T-cell (primary cell): ENCODE measurements around the gene DGKD. TPM values are rescaled to one million over a fixed set of nuclear protein-coding genes. Genes with fewer than 3 reads are reported as not detected.

Experiments
- ATAC-seq, 4 experiments: fragments of 200-7000 bp in 3 of 4; fragments of 150-1000 bp in 1 of 4; cut with Tn5 transposase; replicated peaks in 1 of 4; 1 replicate in 3 of 4; 2 replicates in 1 of 4; pipeline ENCODE4 v1.10.0; 2021; ENCODE audit warnings: moderate library complexity in 3 of 4, mild to moderate bottlenecking in 2 of 4, moderate number of reproducible peaks in 1 of 4
- CTCF ChIA-PET, 2 donors: fragments of 300-600 bp; sonication (Branson Sonifier 250); formaldehyde crosslinking; loops; one replicate each; lab custom pipeline; 2022; ENCODE audit warnings: antibody characterized with exemption in 2 of 2; lab: Charles Lee
- POLR2A ChIA-PET, 2 donors: fragments of 300-600 bp; sonication (Branson Sonifier 250); formaldehyde crosslinking; loops; one replicate each; lab custom pipeline; 2022; ENCODE audit warnings: antibody characterized with exemption in 2 of 2; lab: Charles Lee
- DNase-seq, 35 experiments: peaks; one replicate each; pipeline versions ENCODE4 v3.0.0 to v3.0.0-alpha.2; 2013 to 2023
- H3K27ac ChIP-seq: one replicate; pipeline ENCODE4 v1.5.1; 2013; ENCODE audit warnings: low read length
- H3K27me3 ChIP-seq, 2 experiments: replicated peaks in 1 of 2; 1 replicate in 1 of 2; 2 replicates in 1 of 2; pipeline versions ENCODE4 v1.6.1 to v1.7.0; 2013; ENCODE audit warnings: low read length in 1 of 2, mixed read lengths in 1 of 2; ENCODE audit not compliant: control insufficient read depth in 2 of 2, insufficient read depth in 2 of 2; ENCODE audit errors: extremely low read depth in 1 of 2
- H3K36me3 ChIP-seq, 2 donors: 1 replicate in 1 of 2; 2 replicates in 1 of 2; pipeline versions ENCODE4 v1.6.1 to v1.7.0; 2013; ENCODE audit warnings: low read length in 1 of 2; ENCODE audit not compliant: control insufficient read depth in 2 of 2, insufficient read depth in 1 of 2; ENCODE audit errors: extremely low read depth in 1 of 2
- H3K4me1 ChIP-seq, 2 experiments: 1 replicate in 1 of 2; 2 replicates in 1 of 2; pipeline versions ENCODE4 v1.6.1 to v1.7.0; 2013; ENCODE audit warnings: low read length in 2 of 2, mixed read lengths in 1 of 2; ENCODE audit not compliant: insufficient read depth in 2 of 2, control insufficient read depth in 1 of 2; ENCODE audit errors: extremely low read depth in 1 of 2
- H3K4me3 ChIP-seq, 2 donors: 1 replicate in 1 of 2; 2 replicates in 1 of 2; pipeline versions ENCODE4 v1.5.1 to v1.7.0; 2013; ENCODE audit warnings: mild to moderate bottlenecking in 2 of 2, low read length in 1 of 2, moderate library complexity in 1 of 2; ENCODE audit not compliant: control insufficient read depth in 1 of 2; ENCODE audit errors: extremely low read depth in 1 of 2
- H3K9me3 ChIP-seq: 2 replicates; pipeline ENCODE4 v1.7.0; 2013
- H3K27ac Mint-ChIP-seq, 2 donors: one replicate each; pipeline ENCODE4 v1.8.0; 2020 to 2021; ENCODE audit warnings: mild to moderate bottlenecking in 2 of 2, mixed read lengths in 2 of 2
- H3K27me3 Mint-ChIP-seq, 2 donors: one replicate each; pipeline ENCODE4 v1.8.0; 2021 to 2022; ENCODE audit warnings: mixed read lengths in 2 of 2
- H3K36me3 Mint-ChIP-seq: one replicate; pipeline ENCODE4 v1.8.0; 2021; ENCODE audit warnings: mixed read lengths
- H3K4me1 Mint-ChIP-seq, 3 donors: one replicate each; pipeline ENCODE4 v1.8.0; 2020 to 2022; ENCODE audit warnings: mixed read lengths in 3 of 3, mild to moderate bottlenecking in 1 of 3
- H3K4me3 Mint-ChIP-seq, 3 donors: one replicate each; pipeline ENCODE4 v1.8.0; 2020 to 2022; ENCODE audit warnings: mild to moderate bottlenecking in 3 of 3, mixed read lengths in 3 of 3, moderate library complexity in 3 of 3
- H3K9me3 Mint-ChIP-seq, 3 donors: one replicate each; pipeline ENCODE4 v1.8.0; 2020 to 2022; ENCODE audit warnings: mixed read lengths in 3 of 3
- WGBS: methylation state at CpG from one replicate; pipeline ENCODE4 v1.1.5; 2013; ENCODE audit warnings: missing lambda C conversion rate; ENCODE audit not compliant: insufficient coverage; 5-methylcytosine and 5-hydroxymethylcytosine counted together
- total RNA-seq, 35 experiments: library from RNA in 6 of 35; stranded (reverse) in 6 of 35; fragments of 120-200 nt in 1 of 35; gene quantifications; one replicate each; pipeline versions ENCODE4 v1.2.1 to v1.2.4 and lab custom pipeline; 2013 to 2026

Gene DGKD
- total RNA-seq, 5 donors from 2014 or later (not counting 1 experiment from before 2014, with no cell fraction given), result 143 to 254 (median 163) TPM

- 23% methylated on average over 2 of the region's 8 CpGs for whole genome bisulfite sequencing
- ATAC-seq (peak in 2 of 4 experiments; percentile 38 to 42), DNase-seq (peak in 4 of 35 experiments; percentile 1 to 36 (median 26))
- Histone ChIP-seq H3K4me1 (peaks cover 8 to 31% of the 10 kb centered on the region in 2 experiments), H3K27ac (no peak overlapping the region), H3K4me3 (no peak overlapping the region), H3K36me3 (no peaks in the 10 kb centered on the region), H3K27me3 (peaks cover 0 to 5% of the 10 kb centered on the region in 2 experiments), H3K9me3 (no peaks in the 10 kb centered on the region)
- ChIA-PET POLR2A (no interaction called here), CTCF (no interaction called here)
- Mint-ChIP-seq H3K9me3 (no peaks in the 10 kb centered on the region), H3K4me3 (no peak overlapping the region), H3K27me3 (no peaks in the 10 kb centered on the region), H3K4me1 (peaks cover 43 to 56% (median 48%) of the 10 kb centered on the region in 3 donors), H3K36me3 (peaks cover 1% of the 10 kb centered on the region), H3K27ac (peak overlapping the region in 1 of 2 donors; percentile 44)
These were observed 3.6 kb upstream of the DGKD start for GRCh38 chr2:233350708-233351107.

- Mint-ChIP-seq H3K27ac (no peak overlapping the region), H3K9me3 (no peaks in the 10 kb centered on the region), H3K36me3 (peaks cover 7% of the 10 kb centered on the region), H3K27me3 (no peaks in the 10 kb centered on the region), H3K4me1 (peaks cover 50 to 63% (median 55%) of the 10 kb centered on the region in 3 donors), H3K4me3 (no peak overlapping the region)
- Histone ChIP-seq H3K9me3 (no peaks in the 10 kb centered on the region), H3K4me1 (peaks cover 15 to 37% of the 10 kb centered on the region in 2 experiments), H3K36me3 (no peaks in the 10 kb centered on the region), H3K27ac (no peak overlapping the region), H3K4me3 (no peak overlapping the region), H3K27me3 (peaks cover 0 to 5% of the 10 kb centered on the region in 2 experiments)
- 87% methylated on average over 3 of the region's 7 CpGs for WGBS
- ChIA-PET CTCF (no interaction called here), POLR2A (no interaction called here)
- ATAC-seq (no peak), DNase-seq (no peak)
These were observed 2.9 kb upstream of the DGKD start for GRCh38 chr2:233351423-233351822.

GRCh38 chr2:233352141-233352842, 2.0 kb upstream of the DGKD start:
- peaks cover 7% of the 10 kb centered on the region for H3K36me3 Mint-ChIP-seq
- peaks cover 23 to 42% of the 10 kb centered on the region in 2 experiments for H3K4me1 ChIP-seq
- ChIA-PET CTCF (no interaction called here), POLR2A (no interaction called here)
- H3K27ac Mint-ChIP-seq, result peak overlapping the region in 1 of 2 donors; percentile 46
- no peak overlapping the region for H3K27ac ChIP-seq
- 93% methylated on average over 19 of the region's 25 CpGs for WGBS
- no peaks in the 10 kb centered on the region for H3K9me3 Mint-ChIP-seq
- ATAC-seq (no peak), DNase-seq (no peak)
- peaks cover 59 to 71% (median 63%) of the 10 kb centered on the region in 3 donors for H3K4me1 Mint-ChIP-seq
- no peaks in the 10 kb centered on the region for H3K27me3 Mint-ChIP-seq
- no peaks in the 10 kb centered on the region for H3K36me3 ChIP-seq
- peaks cover 0 to 5% of the 10 kb centered on the region in 2 experiments for H3K27me3 ChIP-seq
- no peak overlapping the region for H3K4me3 ChIP-seq
- H3K9me3 ChIP-seq, result no peaks in the 10 kb centered on the region
- peak overlapping the region; percentile 25 to 90 (median 47) for H3K4me3 Mint-ChIP-seq

- ATAC-seq, result no peak
- peak overlapping the region; percentile 54 to 79 for H3K4me3 ChIP-seq
These were observed 1.1 kb upstream of the DGKD start for GRCh38 chr2:233353101-233353768.

GRCh38 chr2:233354500-233354924, 218 bp downstream of the DGKD start:
- H3K27ac Mint-ChIP-seq, result no peak overlapping the region
- Histone ChIP-seq H3K4me3 (peak overlapping the region; percentile 78 to 83), H3K4me1 (peaks cover 30 to 36% of the 10 kb centered on the region in 2 experiments), H3K9me3 (no peaks in the 10 kb centered on the region), H3K36me3 (no peaks in the 10 kb centered on the region), H3K27me3 (no peaks in the 10 kb centered on the region), H3K27ac (no peak overlapping the region)
- POLR2A ChIA-PET, result no interaction called here
- no peaks in the 10 kb centered on the region for H3K27me3 Mint-ChIP-seq
- WGBS, result under 1% methylated on average over 77 of the region's 77 CpGs
- H3K4me1 Mint-ChIP-seq, result peaks cover 71 to 79% (median 79%) of the 10 kb centered on the region in 3 donors
- ATAC-seq (peak in 3 of 4 experiments; percentile 24 to 29 (median 26)), DNase-seq (peak in 1 of 35 experiments; percentile 58)
- no peaks in the 10 kb centered on the region for H3K9me3 Mint-ChIP-seq
- peaks cover 14% of the 10 kb centered on the region for H3K36me3 Mint-ChIP-seq
- CTCF ChIA-PET, result interaction anchor here (0.5 to 1.6 kb wide), 5 partner anchors 8 to 89 kb away, joined by 3 to 5 read pairs (median 4); no protein-coding TSS in a partner anchor
- peak overlapping the region in 2 of 3 donors; percentile 45 to 90 for H3K4me3 Mint-ChIP-seq

More at GRCh38 chr2:233353101-233353768, 1.1 kb upstream of the DGKD start:
- CTCF ChIA-PET, result interaction anchor here (0.6 to 1.6 kb wide), 6 partner anchors 10 to 83 kb away, joined by 3 to 6 read pairs (median 5); no protein-coding TSS in a partner anchor
- Histone ChIP-seq H3K36me3 (no peaks in the 10 kb centered on the region), H3K27me3 (peaks cover 0 to 5% of the 10 kb centered on the region in 2 experiments), H3K27ac (peak overlapping the region; percentile 59), H3K4me1 (peaks cover 28 to 46% of the 10 kb centered on the region in 2 experiments), H3K9me3 (no peaks in the 10 kb centered on the region)
- Mint-ChIP-seq H3K4me3 (peak overlapping the region; percentile 83 to 90 (median 88)), H3K9me3 (no peaks in the 10 kb centered on the region), H3K27ac (peak overlapping the region; percentile 95 to 96), H3K27me3 (no peaks in the 10 kb centered on the region), H3K36me3 (peaks cover 7% of the 10 kb centered on the region), H3K4me1 (peaks cover 68 to 77% (median 73%) of the 10 kb centered on the region in 3 donors)
- POLR2A ChIA-PET, result no interaction called here
- no peak for DNase-seq
- WGBS, result 83% methylated on average over 22 of the region's 22 CpGs

GRCh38 chr2:233354971-233355574, 779 bp downstream of the DGKD start:
- peaks cover 29 to 36% of the 10 kb centered on the region in 2 experiments for H3K4me1 ChIP-seq
- Mint-ChIP-seq H3K4me3 (peak overlapping the region; percentile 87 to 92 (median 88)), H3K27ac (peak overlapping the region; percentile 40 to 76), H3K9me3 (no peaks in the 10 kb centered on the region), H3K27me3 (no peaks in the 10 kb centered on the region), H3K36me3 (peaks cover 18% of the 10 kb centered on the region), H3K4me1 (peaks cover 72 to 82% (median 82%) of the 10 kb centered on the region in 3 donors)
- H3K36me3 ChIP-seq, result no peaks in the 10 kb centered on the region
- ATAC-seq, result peak in 2 of 4 experiments; percentile 2 to 3
- H3K27me3 ChIP-seq, result no peaks in the 10 kb centered on the region
- ChIA-PET POLR2A (interaction anchor here in 1 of 2 donors (1.0 kb wide), 1 partner anchor 87 kb away, joined by 4 read pairs; no protein-coding TSS in a partner anchor), CTCF (interaction anchor here in 1 of 2 donors (0.5 kb wide), 1 partner anchor 82 kb away, joined by 3 read pairs; no protein-coding TSS in a partner anchor)
- peak overlapping the region; percentile 78 to 83 for H3K4me3 ChIP-seq
- H3K9me3 ChIP-seq, result no peaks in the 10 kb centered on the region
- peak overlapping the region; percentile 10 for H3K27ac ChIP-seq
- WGBS, result 8% methylated on average over 41 of the region's 46 CpGs
- DNase-seq, result peak in 4 of 35 experiments; percentile 10 to 30 (median 18)
